ENCODE results near the gene OR10A6. TPM values are rescaled to one million over a fixed set of nuclear protein-coding genes. Genes with fewer than 3 reads are reported as not detected.

The OR10A6 gene
- total RNA-seq: not detected in 2 replicates

GRCh38 chr11:7931168-7931567 lies at the start of gene OR10A6:
OR10A6 (minus strand) TSS chr11:7931268; CDS start chr11:7928662, 2,606 bp downstream.

GRCh38 chr11:7965386-7965785 lies 34.3 kb upstream of the OR10A6 start, which contains the start of gene NLRP10:
NLRP10 (minus strand) TSS chr11:7965447; CDS start chr11:7963495, 1,952 bp downstream.

GRCh38 chr11:7941608-7942007 lies 10.5 kb upstream of the OR10A6 start, which contains the start of gene OR10A3:
OR10A3 (minus strand) TSS chr11:7941708; CDS start chr11:7939520, 2,188 bp downstream.

Other genes with a start within 250 kb of the OR10A6 start
- not detected in 2 replicates for gene OVCH2, start 224.8 kb downstream of the OR10A6 start, total RNA-seq
- gene OR5P2, start 134.3 kb downstream of the OR10A6 start, total RNA-seq: not detected in 2 replicates
- gene OR5P3, start 100.4 kb downstream of the OR10A6 start, total RNA-seq: not detected in 2 replicates
- not detected in 2 replicates for gene OR10A3, start 10.4 kb upstream of the OR10A6 start, total RNA-seq
- gene NLRP10, start 34.2 kb upstream of the OR10A6 start, total RNA-seq: under 0.01 TPM in 1 of 2 replicates, not detected in the other
- gene EIF3F, start 56.1 kb upstream of the OR10A6 start, total RNA-seq: 465 and 777 TPM in 2 replicates
- 3.7 and 4.3 TPM in 2 replicates for gene TUB, start 149.9 kb upstream of the OR10A6 start, total RNA-seq
- 0.38 TPM in 1 of 2 replicates, not detected in the other for gene RIC3, start 237.8 kb upstream of the OR10A6 start, total RNA-seq

Data from mesangial cell (primary cell).